ENCODE measurements around the gene POU3F3.

DNA sequence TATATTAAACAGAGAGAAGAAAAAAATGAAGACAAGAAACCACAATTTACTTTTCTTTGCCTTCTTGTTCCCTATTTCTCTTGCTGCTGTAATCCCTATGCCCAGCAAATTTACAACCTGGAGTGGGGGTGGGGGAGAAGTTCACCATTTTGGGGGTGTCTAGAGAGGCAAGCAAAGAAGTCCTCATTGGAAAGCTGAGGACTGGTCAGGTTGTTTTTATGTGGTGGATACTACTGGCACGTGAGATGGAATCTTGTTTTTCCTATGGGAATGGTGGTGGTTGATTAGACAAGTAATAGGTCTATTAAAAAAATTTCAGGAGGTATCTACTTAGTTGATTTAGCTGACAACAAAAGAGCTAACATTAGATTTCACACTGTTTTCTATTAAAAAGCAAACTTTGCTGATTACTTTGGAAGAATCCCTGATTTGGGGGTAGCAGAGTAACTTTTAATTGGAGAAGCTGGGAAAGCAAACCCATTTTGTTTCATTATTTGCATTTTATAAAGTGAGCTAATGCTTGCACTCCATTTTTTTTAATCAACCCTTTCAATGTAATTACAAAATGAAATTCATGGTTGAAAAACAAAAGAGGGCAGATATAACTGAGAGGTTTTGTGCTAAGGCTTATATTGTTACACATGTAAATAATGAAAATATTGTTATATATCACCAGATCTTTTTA is 6.0 kb downstream of the POU3F3 start:
- no peak for TF ChIP-seq CTCF (IDR thresholded peaks at IDR 0.05)
- TF ChIP-seq ZFX (IDR thresholded peaks at IDR 0.05; ENCODE audit: borderline replicate concordance), result no peak
